HepG2 (cell line): Measurements from ENCODE around the gene CDK18. TPM values are rescaled to one million over a fixed set of nuclear protein-coding genes. Genes with fewer than 3 reads are reported as not detected.
A peak's percentile ranks its signal among the peaks of the same experiment; 100 is the strongest.

Experiments used
- CAMTA2 ChIP-seq: sonication (generic); formaldehyde crosslinking; IDR thresholded peaks from 2 replicates; pipeline ENCODE4 v1.4.0; 2020; ENCODE audit warnings: mild to moderate bottlenecking, missing genetic modification reagents, borderline replicate concordance
- CREM ChIP-seq, 2 experiments: sonication (generic) in 1 of 2; formaldehyde crosslinking in 1 of 2; IDR thresholded peaks; 2 replicates each; pipeline versions ENCODE4 v1.4.0 to v1.6.1; 2016 to 2020; ENCODE audit warnings: antibody characterized with exemption in 1 of 2, mild to moderate bottlenecking in 1 of 2, missing genetic modification reagents in 1 of 2
- HDAC1 ChIP-seq: sonication (generic); formaldehyde crosslinking; IDR thresholded peaks from 2 replicates; pipeline ENCODE4 v1.5.1; 2020; ENCODE audit warnings: mild to moderate bottlenecking, missing genetic modification reagents
- IRF2 ChIP-seq: IDR thresholded peaks from 2 replicates; pipeline ENCODE4 v1.6.1; 2018; ENCODE audit warnings: missing genetic modification reagents, missing compliant biosample characterization
- KLF6 ChIP-seq: IDR thresholded peaks from 2 replicates; pipeline ENCODE4 v1.8.0; 2016; ENCODE audit warnings: missing biosample characterization, missing genetic modification reagents
- MED13 ChIP-seq: sonication (generic); formaldehyde crosslinking; IDR thresholded peaks from 2 replicates; pipeline ENCODE4 v1.5.0; 2020; ENCODE audit warnings: missing genetic modification reagents
- SIX4 ChIP-seq: sonication (generic); formaldehyde crosslinking; IDR thresholded peaks from 2 replicates; pipeline ENCODE4 v1.4.0; 2020; ENCODE audit warnings: missing genetic modification reagents
- TAF15 ChIP-seq: fragments of 200-400 bp; formaldehyde crosslinking; IDR thresholded peaks from one replicate; pipeline ENCODE4 v1.6.1; 2018; ENCODE audit warnings: mild to moderate bottlenecking, low read depth, low read length; ENCODE audit not compliant: poor library complexity, severe bottlenecking
- ZNF430 ChIP-seq: sonication (generic); formaldehyde crosslinking; IDR thresholded peaks from 2 replicates; pipeline ENCODE4 v1.9.0; 2021; ENCODE audit warnings: mild to moderate bottlenecking, missing genetic modification reagents
- ZNF589 ChIP-seq: sonication (generic); formaldehyde crosslinking; conservative IDR thresholded peaks from 2 replicates; pipeline ENCODE4 v1.8.0; 2022; ENCODE audit warnings: mild to moderate bottlenecking, moderate library complexity, missing genetic modification reagents
- ZNF713 ChIP-seq: sonication (generic); formaldehyde crosslinking; IDR thresholded peaks from 2 replicates; pipeline ENCODE4 v1.4.0; 2020; ENCODE audit warnings: mild to moderate bottlenecking, missing genetic modification reagents
- ZNF749 ChIP-seq: sonication (generic); formaldehyde crosslinking; IDR thresholded peaks from 2 replicates; pipeline ENCODE4 v1.8.0; 2022; ENCODE audit warnings: mild to moderate bottlenecking, missing genetic modification reagents, moderate library complexity, borderline replicate concordance
- ZSCAN25 ChIP-seq: sonication (generic); formaldehyde crosslinking; IDR thresholded peaks from 2 replicates; pipeline ENCODE4 v1.8.0; 2022; ENCODE audit warnings: mild to moderate bottlenecking, missing genetic modification reagents
- polyA plus RNA-seq, 8 experiments: library from polyadenylated mRNA; depleted of rRNA in 3 of 8; stranded (reverse) in 7 of 8; unstranded in 1 of 8; fragments of >200 nt; fragmentation: Illumina TruSeq in 4 of 8; extraction: Trizol in 4 of 8; gene quantifications; 2 replicates each; pipeline versions ENCODE4 v1.2.1 to v1.2.3, GENCODE V29; 2011 to 2016; ENCODE audit warnings: low read depth in 4 of 8, missing spikeins in 1 of 8, mixed read lengths in 1 of 8; ENCODE audit not compliant: insufficient read depth in 1 of 8
- total RNA-seq, 5 experiments: library from RNA; depleted of rRNA; stranded (reverse); fragments of >200 nt; fragmentation: Illumina TruSeq; extraction: Trizol; gene quantifications; 2 replicates each; pipeline ENCODE4 v1.2.3, GENCODE V29; 2016; ENCODE audit warnings: low read depth in 1 of 5
- TF ChIP-seq, protein P1 (sequence below): sonication (generic); formaldehyde crosslinking; IDR thresholded peaks from 2 replicates; pipeline ENCODE4 v1.4.0; 2020; ENCODE audit warnings: missing genetic modification reagents
- TF ChIP-seq, protein P2 (sequence below): sonication (generic); formaldehyde crosslinking; IDR thresholded peaks from 2 replicates; pipeline ENCODE4 v1.5.0; 2020; ENCODE audit warnings: mild to moderate bottlenecking, missing genetic modification reagents, borderline replicate concordance
- TF ChIP-seq, protein P3 (sequence below): sonication (generic); formaldehyde crosslinking; IDR thresholded peaks from 2 replicates; pipeline ENCODE4 v1.4.0; 2020; ENCODE audit warnings: missing genetic modification reagents
- TF ChIP-seq, protein P4 (sequence below): sonication (generic); formaldehyde crosslinking; IDR thresholded peaks from 2 replicates; pipeline ENCODE4 v1.5.1; 2020; ENCODE audit warnings: missing genetic modification reagents, mild to moderate bottlenecking, borderline replicate concordance
- TF ChIP-seq, protein P5 (sequence below): sonication (generic); formaldehyde crosslinking; conservative IDR thresholded peaks from 2 replicates; pipeline ENCODE4 v1.4.0; 2020; ENCODE audit warnings: missing genetic modification reagents

The CDK18 gene
- total and polyA plus RNA-seq, 2 of the 13 experiments (the other 11 are each of a cell fraction or from before 2014, with no cell fraction given) = 6.4 to 38.8 TPM

DNA sequence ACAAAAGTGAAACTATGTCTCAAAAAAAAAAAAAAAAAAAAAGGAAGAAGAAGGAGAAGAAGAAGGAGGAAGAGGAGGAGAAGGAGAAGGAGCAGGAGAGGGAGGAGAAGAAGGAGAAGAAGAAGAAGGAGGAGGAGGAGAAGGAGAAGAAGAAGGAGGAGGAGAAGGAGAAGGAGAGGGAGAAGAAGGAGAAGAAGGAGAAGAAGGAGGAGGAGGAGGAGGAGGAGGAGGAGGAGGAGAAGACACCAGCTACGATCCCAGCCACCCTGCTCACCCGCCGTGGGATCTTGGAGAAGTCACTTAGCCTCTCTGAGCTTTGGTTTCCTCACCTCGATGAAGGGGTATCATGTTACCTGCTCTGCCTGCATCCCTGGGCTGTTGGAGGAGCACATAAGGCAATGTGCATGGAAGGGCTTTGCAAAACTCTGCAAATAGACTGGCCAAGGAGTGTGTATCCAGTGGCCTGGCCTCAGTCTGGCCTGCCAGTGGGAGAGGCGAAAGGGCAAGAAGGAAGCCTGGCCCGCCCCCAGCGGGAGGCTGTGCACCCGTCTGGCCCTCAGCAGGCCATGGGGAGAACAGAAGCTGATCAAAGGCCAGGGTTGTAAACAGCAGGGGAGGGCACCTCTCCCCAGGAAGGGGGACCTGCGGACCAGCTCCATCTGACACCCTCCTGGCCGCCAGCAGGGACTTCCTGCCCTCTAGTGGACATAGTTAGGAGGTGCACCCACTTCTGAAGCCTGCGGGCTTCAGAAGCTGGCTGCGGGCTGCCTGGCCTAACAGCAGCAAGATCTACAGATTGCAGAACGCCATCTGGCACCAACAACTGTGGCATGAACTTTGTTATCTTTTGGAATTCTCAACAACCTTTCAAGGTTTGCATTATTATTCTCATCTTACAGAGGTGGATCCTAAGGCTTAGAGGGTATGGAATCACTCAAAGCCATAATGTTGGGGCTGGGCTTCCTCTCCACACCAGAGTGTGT, 19.2 kb upstream of the CDK18 start (continued):
- TF ChIP-seq, protein P1, sequence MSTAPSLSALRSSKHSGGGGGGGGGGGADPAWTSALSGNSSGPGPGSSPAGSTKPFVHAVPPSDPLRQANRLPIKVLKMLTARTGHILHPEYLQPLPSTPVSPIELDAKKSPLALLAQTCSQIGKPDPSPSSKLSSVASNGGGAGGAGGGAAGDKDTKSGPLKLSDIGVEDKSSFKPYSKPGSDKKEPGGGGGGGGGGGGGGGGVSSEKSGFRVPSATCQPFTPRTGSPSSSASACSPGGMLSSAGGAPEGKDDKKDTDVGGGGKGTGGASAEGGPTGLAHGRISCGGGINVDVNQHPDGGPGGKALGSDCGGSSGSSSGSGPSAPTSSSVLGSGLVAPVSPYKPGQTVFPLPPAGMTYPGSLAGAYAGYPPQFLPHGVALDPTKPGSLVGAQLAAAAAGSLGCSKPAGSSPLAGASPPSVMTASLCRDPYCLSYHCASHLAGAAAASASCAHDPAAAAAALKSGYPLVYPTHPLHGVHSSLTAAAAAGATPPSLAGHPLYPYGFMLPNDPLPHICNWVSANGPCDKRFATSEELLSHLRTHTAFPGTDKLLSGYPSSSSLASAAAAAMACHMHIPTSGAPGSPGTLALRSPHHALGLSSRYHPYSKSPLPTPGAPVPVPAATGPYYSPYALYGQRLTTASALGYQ (CRISPR knock-in tag) = no peak
- TF ChIP-seq CAMTA2 (CRISPR knock-in tag) = no peak
- 0 out of 2 replicates have a peak, but pooled peaks have one; percentile 27 for TF ChIP-seq IRF2 (CRISPR knock-in tag)
- no peak for TF ChIP-seq ZNF713 (CRISPR knock-in tag)
- no peak for TF ChIP-seq ZNF589 (CRISPR knock-in tag)
- TF ChIP-seq ZSCAN25 = peak; percentile 71; the same call in 1 of the 2 replicates
- TF ChIP-seq CREM (IDR thresholded peaks at IDR 0.05) = no peak
- TF ChIP-seq CREM (CRISPR knock-in tag; IDR thresholded peaks at IDR 0.05) = no peak
- TF ChIP-seq, protein P2, sequence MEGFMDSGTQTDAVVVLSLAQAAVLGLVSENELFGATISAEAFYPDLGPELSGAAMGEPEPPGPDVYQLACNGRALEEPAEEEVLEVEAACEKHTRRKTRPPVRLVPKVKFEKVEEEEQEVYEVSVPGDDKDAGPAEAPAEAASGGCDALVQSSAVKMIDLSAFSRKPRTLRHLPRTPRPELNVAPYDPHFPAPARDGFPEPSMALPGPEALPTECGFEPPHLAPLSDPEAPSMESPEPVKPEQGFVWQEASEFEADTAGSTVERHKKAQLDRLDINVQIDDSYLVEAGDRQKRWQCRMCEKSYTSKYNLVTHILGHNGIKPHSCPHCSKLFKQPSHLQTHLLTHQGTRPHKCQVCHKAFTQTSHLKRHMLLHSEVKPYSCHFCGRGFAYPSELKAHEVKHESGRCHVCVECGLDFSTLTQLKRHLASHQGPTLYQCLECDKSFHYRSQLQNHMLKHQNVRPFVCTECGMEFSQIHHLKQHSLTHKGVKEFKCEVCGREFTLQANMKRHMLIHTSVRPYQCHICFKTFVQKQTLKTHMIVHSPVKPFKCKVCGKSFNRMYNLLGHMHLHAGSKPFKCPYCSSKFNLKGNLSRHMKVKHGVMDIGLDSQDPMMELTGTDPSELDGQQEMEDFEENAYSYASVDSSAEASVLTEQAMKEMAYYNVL (CRISPR knock-in tag) = no peak; the same call in 1 of the 2 replicates
- TF ChIP-seq, protein P3, sequence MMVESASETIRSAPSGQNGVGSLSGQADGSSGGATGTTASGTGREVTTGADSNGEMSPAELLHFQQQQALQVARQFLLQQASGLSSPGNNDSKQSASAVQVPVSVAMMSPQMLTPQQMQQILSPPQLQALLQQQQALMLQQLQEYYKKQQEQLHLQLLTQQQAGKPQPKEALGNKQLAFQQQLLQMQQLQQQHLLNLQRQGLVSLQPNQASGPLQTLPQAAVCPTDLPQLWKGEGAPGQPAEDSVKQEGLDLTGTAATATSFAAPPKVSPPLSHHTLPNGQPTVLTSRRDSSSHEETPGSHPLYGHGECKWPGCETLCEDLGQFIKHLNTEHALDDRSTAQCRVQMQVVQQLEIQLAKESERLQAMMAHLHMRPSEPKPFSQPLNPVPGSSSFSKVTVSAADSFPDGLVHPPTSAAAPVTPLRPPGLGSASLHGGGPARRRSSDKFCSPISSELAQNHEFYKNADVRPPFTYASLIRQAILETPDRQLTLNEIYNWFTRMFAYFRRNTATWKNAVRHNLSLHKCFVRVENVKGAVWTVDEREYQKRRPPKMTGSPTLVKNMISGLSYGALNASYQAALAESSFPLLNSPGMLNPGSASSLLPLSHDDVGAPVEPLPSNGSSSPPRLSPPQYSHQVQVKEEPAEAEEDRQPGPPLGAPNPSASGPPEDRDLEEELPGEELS (CRISPR knock-in tag) = peak; percentile 91
- TF ChIP-seq ZNF749 (CRISPR knock-in tag) = no peak
- no peak for TF ChIP-seq ZNF430
- TF ChIP-seq, protein P4, sequence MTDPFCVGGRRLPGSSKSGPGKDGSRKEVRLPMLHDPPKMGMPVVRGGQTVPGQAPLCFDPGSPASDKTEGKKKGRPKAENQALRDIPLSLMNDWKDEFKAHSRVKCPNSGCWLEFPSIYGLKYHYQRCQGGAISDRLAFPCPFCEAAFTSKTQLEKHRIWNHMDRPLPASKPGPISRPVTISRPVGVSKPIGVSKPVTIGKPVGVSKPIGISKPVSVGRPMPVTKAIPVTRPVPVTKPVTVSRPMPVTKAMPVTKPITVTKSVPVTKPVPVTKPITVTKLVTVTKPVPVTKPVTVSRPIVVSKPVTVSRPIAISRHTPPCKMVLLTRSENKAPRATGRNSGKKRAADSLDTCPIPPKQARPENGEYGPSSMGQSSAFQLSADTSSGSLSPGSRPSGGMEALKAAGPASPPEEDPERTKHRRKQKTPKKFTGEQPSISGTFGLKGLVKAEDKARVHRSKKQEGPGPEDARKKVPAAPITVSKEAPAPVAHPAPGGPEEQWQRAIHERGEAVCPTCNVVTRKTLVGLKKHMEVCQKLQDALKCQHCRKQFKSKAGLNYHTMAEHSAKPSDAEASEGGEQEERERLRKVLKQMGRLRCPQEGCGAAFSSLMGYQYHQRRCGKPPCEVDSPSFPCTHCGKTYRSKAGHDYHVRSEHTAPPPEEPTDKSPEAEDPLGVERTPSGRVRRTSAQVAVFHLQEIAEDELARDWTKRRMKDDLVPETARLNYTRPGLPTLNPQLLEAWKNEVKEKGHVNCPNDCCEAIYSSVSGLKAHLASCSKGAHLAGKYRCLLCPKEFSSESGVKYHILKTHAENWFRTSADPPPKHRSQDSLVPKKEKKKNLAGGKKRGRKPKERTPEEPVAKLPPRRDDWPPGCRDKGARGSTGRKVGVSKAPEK (CRISPR knock-in tag) = peak; percentile 66; the same call in 1 of the 2 replicates
- no peak for TF ChIP-seq TAF15
- 0 out of 2 replicates have a peak, but pooled peaks have one; percentile 14 for TF ChIP-seq SIX4 (CRISPR knock-in tag)
- TF ChIP-seq MED13 (CRISPR knock-in tag) = no peak
- TF ChIP-seq HDAC1 = peak; percentile 73
- TF ChIP-seq, protein P5, sequence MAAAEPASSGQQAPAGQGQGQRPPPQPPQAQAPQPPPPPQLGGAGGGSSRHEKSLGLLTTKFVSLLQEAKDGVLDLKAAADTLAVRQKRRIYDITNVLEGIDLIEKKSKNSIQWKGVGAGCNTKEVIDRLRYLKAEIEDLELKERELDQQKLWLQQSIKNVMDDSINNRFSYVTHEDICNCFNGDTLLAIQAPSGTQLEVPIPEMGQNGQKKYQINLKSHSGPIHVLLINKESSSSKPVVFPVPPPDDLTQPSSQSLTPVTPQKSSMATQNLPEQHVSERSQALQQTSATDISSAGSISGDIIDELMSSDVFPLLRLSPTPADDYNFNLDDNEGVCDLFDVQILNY (CRISPR knock-in tag) = no peak
- peak; percentile 56; the same call in 1 of the 2 replicates for TF ChIP-seq KLF6
